Measurements from ENCODE around the gene TEAD3.
"Not testable (repeated sequence)": the region's sequence is repeated elsewhere in the genome, so short reads cannot be mapped to it uniquely, and the experiment has no call there.

TEAD3 gene

GRCh38 chr6:35449287-35449881, 47.5 kb downstream of the TEAD3 start:
- DNase-seq (ENCODE audit: low read depth): peak; percentile 30

- no peak for DNase-seq (ENCODE audit: low read depth)
These were observed 48.7 kb downstream of the TEAD3 start for GRCh38 chr6:35448191-35448590.

- no peak for DNase-seq (ENCODE audit: low read depth)
These were observed 51.2 kb downstream of the TEAD3 start for GRCh38 chr6:35445691-35446090.

GRCh38 chr6:35443341-35444030, 53.4 kb downstream of the TEAD3 start:
- no peak for DNase-seq (ENCODE audit: low read depth)

- DNase-seq (ENCODE audit: low read depth): no peak
These were observed 54.2 kb downstream of the TEAD3 start for GRCh38 chr6:35442693-35443092.

GRCh38 chr6:35441642-35442041, 55.2 kb downstream of the TEAD3 start:
- no peak for DNase-seq (ENCODE audit: low read depth)

GRCh38 chr6:35441205-35441604, 55.7 kb downstream of the TEAD3 start:
- no peak for DNase-seq (ENCODE audit: low read depth)

- no peak for DNase-seq (ENCODE audit: low read depth)
These were observed 57.6 kb downstream of the TEAD3 start for GRCh38 chr6:35439308-35439707.

- not testable (repeated sequence) for DNase-seq (ENCODE audit: low read depth)
These were observed 58.4 kb downstream of the TEAD3 start for GRCh38 chr6:35438378-35439065.

- no peak for DNase-seq (ENCODE audit: low read depth)
These were observed 60.6 kb downstream of the TEAD3 start for GRCh38 chr6:35436071-35436857.

- no peak for DNase-seq (ENCODE audit: low read depth)
These were observed 61.6 kb downstream of the TEAD3 start for GRCh38 chr6:35435074-35435837.

- DNase-seq (ENCODE audit: low read depth): not testable (repeated sequence)
These were observed 64.2 kb downstream of the TEAD3 start for GRCh38 chr6:35432702-35433101.

- no peak for DNase-seq (ENCODE audit: low read depth)
These were observed 64.6 kb downstream of the TEAD3 start for GRCh38 chr6:35432291-35432690.

- no peak for DNase-seq (ENCODE audit: low read depth)
These were observed 67.4 kb downstream of the TEAD3 start for GRCh38 chr6:35429463-35429862.

- no peak for DNase-seq (ENCODE audit: low read depth)
These were observed 68.3 kb downstream of the TEAD3 start for GRCh38 chr6:35428421-35429149.

- peak; percentile 53 for DNase-seq (ENCODE audit: low read depth)
These were observed 69.0 kb downstream of the TEAD3 start for GRCh38 chr6:35427851-35428321.

- DNase-seq (ENCODE audit: low read depth): no peak
These were observed 69.4 kb downstream of the TEAD3 start for GRCh38 chr6:35427435-35427834.

- no peak for DNase-seq (ENCODE audit: low read depth)
These were observed 70.8 kb downstream of the TEAD3 start for GRCh38 chr6:35426074-35426473.

GRCh38 chr6:35425284-35425683, 71.6 kb downstream of the TEAD3 start:
- DNase-seq (ENCODE audit: low read depth): peak; percentile 95

Measured in non-pigmented ciliary epithelial cell (primary cell).